A673 (cell line): ENCODE results near the gene PRTFDC1. TPM values are rescaled to one million over a fixed set of nuclear protein-coding genes. Genes with fewer than 3 reads are reported as not detected.

Experiments
- BruUV-seq: library from RNA; stranded (reverse); fragments of 400-500 nt; replicated peaks from 2 replicates; lab custom pipeline; 2021; lab: Mats Ljungman, UMichigan
- CTCF ChIA-PET: fragments of 300-600 bp; sonication (Branson Sonifier 250); formaldehyde crosslinking; loops from one replicate; lab custom pipeline; 2022; ENCODE audit warnings: antibody characterized with exemption; lab: Charles Lee
- POLR2A ChIA-PET: fragments of 300-600 bp; sonication (Branson Sonifier 250); formaldehyde crosslinking; loops from one replicate; lab custom pipeline; 2022; ENCODE audit warnings: antibody characterized with exemption; ENCODE audit not compliant: low non-redundant PET; lab: Charles Lee
- DNase-seq: peaks from one replicate; pipeline ENCODE4 v3.0.0-alpha.2; 2015; ENCODE audit warnings: low spot score
- H3K27ac ChIP-seq: fragments of 200-600 bp; sonication (generic); 2 replicates; pipeline ENCODE4 v1.5.1; 2016; ENCODE audit warnings: mixed run types, low read depth, mild to moderate bottlenecking, mixed read lengths, antibody characterized with exemption, low read length; ENCODE audit not compliant: poor library complexity, severe bottlenecking
- H3K27me3 ChIP-seq: fragments of 200-600 bp; sonication (generic); replicated peaks from 2 replicates; pipeline ENCODE4 v1.6.1; 2017; ENCODE audit warnings: mixed run types, low read depth, mild to moderate bottlenecking, mixed read lengths, antibody characterized with exemption, low read length; ENCODE audit not compliant: insufficient read depth, poor library complexity
- H3K36me3 ChIP-seq: fragments of 200-600 bp; sonication (generic); 2 replicates; pipeline ENCODE4 v1.6.1; 2016; ENCODE audit warnings: mixed run types, mild to moderate bottlenecking, mixed read lengths, antibody characterized with exemption, low read length; ENCODE audit not compliant: insufficient read depth, poor library complexity, severe bottlenecking
- H3K4me1 ChIP-seq: fragments of 200-600 bp; sonication (generic); 2 replicates; pipeline ENCODE4 v1.6.1; 2017; ENCODE audit warnings: mixed run types, mild to moderate bottlenecking, mixed read lengths, antibody characterized with exemption, low read length; ENCODE audit not compliant: insufficient read depth, poor library complexity, severe bottlenecking
- H3K4me3 ChIP-seq: fragments of 200-600 bp; sonication (generic); 2 replicates; pipeline ENCODE4 v1.5.1; 2016; ENCODE audit warnings: low read depth, mixed run types, mild to moderate bottlenecking, mixed read lengths, low read length; ENCODE audit not compliant: poor library complexity, severe bottlenecking
- H3K9me3 ChIP-seq: fragments of 200-600 bp; sonication (generic); 2 replicates; pipeline ENCODE4 v1.6.1; 2016; ENCODE audit warnings: mixed run types, low read depth, mild to moderate bottlenecking, mixed read lengths, antibody characterized with exemption, low read length; ENCODE audit not compliant: poor library complexity, severe bottlenecking
- CTCF ChIP-seq: fragments of 300-800, 200-600 bp; sonication (generic); conservative IDR thresholded peaks from 2 replicates; pipeline ENCODE4 v1.5.1; 2017; ENCODE audit warnings: low read depth, mild to moderate bottlenecking, antibody characterized with exemption, low read length, moderate library complexity, mixed read lengths
- EZH2 ChIP-seq: fragments of 200-600 bp; sonication (generic); IDR thresholded peaks from 2 replicates; pipeline ENCODE4 v1.6.1; 2017; ENCODE audit warnings: borderline replicate concordance, low read depth, mild to moderate bottlenecking, mixed read lengths, antibody characterized with exemption, low read length; ENCODE audit not compliant: poor library complexity, severe bottlenecking
- intact Hi-C: fragments of 100-400 bp; cut with micrococcal nuclease; formaldehyde crosslinking; loops from one replicate; pipeline ENCODE4 v1.10.0; 2022; ENCODE audit not compliant: unreplicated experiment
- total RNA-seq: library from RNA; stranded (reverse); gene quantifications from 2 replicates; pipeline ENCODE4 v1.2.3, GENCODE V29; 2021

PRTFDC1 gene
- total RNA-seq, 1 experiment from 2014 or later: 49.8 TPM

GRCh38 chr10:24963521-24964041, 11.2 kb upstream of the PRTFDC1 start:
- no peaks in the 10 kb centered on the region for H3K4me1 ChIP-seq
- no TSS peak for BruUV-seq
- H3K27ac ChIP-seq: no peak overlapping the region
- no peak for DNase-seq
- ChIA-PET CTCF (no interaction called here), POLR2A (no interaction called here)
- no peaks in the 10 kb centered on the region for H3K36me3 ChIP-seq
- no peak overlapping the region for H3K4me3 ChIP-seq
- H3K27me3 ChIP-seq: no peaks in the 10 kb centered on the region
- TF ChIP-seq CTCF (no peak), EZH2 (no peak)
- intact Hi-C loops: no loop called here
- H3K9me3 ChIP-seq: no peaks in the 10 kb centered on the region

GRCh38 chr10:24962995-24963394, 10.6 kb upstream of the PRTFDC1 start:
- POLR2A ChIA-PET: no interaction called here
- BruUV-seq: no TSS peak
- intact Hi-C loops: no loop called here

GRCh38 chr10:24961582-24961981, 9.2 kb upstream of the PRTFDC1 start:
- Histone ChIP-seq H3K4me1 (no peaks in the 10 kb centered on the region), H3K36me3 (no peaks in the 10 kb centered on the region), H3K27me3 (no peaks in the 10 kb centered on the region), H3K4me3 (no peak overlapping the region), H3K27ac (no peak overlapping the region), H3K9me3 (no peaks in the 10 kb centered on the region)
- POLR2A ChIA-PET: interaction anchor here (0.7 kb wide), 1 partner anchor 1100 kb away, joined by 3 read pairs; no protein-coding TSS in a partner anchor
- no peak for DNase-seq
- TF ChIP-seq EZH2 (no peak), CTCF (no peak)
- BruUV-seq: no TSS peak
- intact Hi-C loops: no loop called here
- CTCF ChIA-PET: no interaction called here

More at GRCh38 chr10:24962995-24963394, 10.6 kb upstream of the PRTFDC1 start:
- H3K27ac ChIP-seq: no peak overlapping the region
- CTCF ChIA-PET: no interaction called here
- H3K27me3 ChIP-seq: no peaks in the 10 kb centered on the region
- no peak for DNase-seq
- H3K36me3 ChIP-seq: no peaks in the 10 kb centered on the region
- H3K4me3 ChIP-seq: no peak overlapping the region
- no peak for TF ChIP-seq EZH2
- TF ChIP-seq CTCF: no peak
- no peaks in the 10 kb centered on the region for H3K9me3 ChIP-seq
- H3K4me1 ChIP-seq: no peaks in the 10 kb centered on the region
